Fibroblast of the aortic adventitia (primary cell): ENCODE measurements around the gene FAM171A2. TPM values are rescaled to one million over a fixed set of nuclear protein-coding genes. Genes with fewer than 3 reads are reported as not detected.

Experiments used
- DNase-seq: peaks from one replicate; pipeline ENCODE4 v3.0.0-alpha.2; 2010; ENCODE audit warnings: low read depth
- H3K4me3 ChIP-seq: 2 replicates; pipeline ENCODE4 v1.5.1; 2011; ENCODE audit warnings: low read depth, mild to moderate bottlenecking, control low read depth, low read length, moderate library complexity
- CTCF ChIP-seq: IDR thresholded peaks from 2 replicates; pipeline ENCODE4 v1.5.1; 2011; ENCODE audit warnings: mild to moderate bottlenecking, low read length, control low read depth, inconsistent platforms; ENCODE audit not compliant: insufficient read depth
- small RNA-seq: library from RNA; depleted of rRNA; stranded (forward); fragments of <200 nt; gene quantifications from one replicate; pipeline ENCODE3, GENCODE V24; 2012
- total RNA-seq: library from RNA; depleted of rRNA; stranded (reverse); fragments of >200 nt; gene quantifications from 2 replicates; pipeline ENCODE4 v1.2.3, GENCODE V29; 2012; ENCODE audit warnings: low replicate concordance

The FAM171A2 gene
- total RNA-seq, 1 donor: 3.1 TPM

GRCh38 chr17:44308320-44308818 lies 55.3 kb downstream of the FAM171A2 start, which contains the start of gene RUNDC3A:
TSS of gene RUNDC3A (plus strand) at chr17:44308601. CDS start at chr17:44308833, 232 bp downstream.
- TF ChIP-seq CTCF: no peak
- peak within 1 kb of the TSS; percentile 62 for H3K4me3 ChIP-seq
- peak; percentile 70 for DNase-seq

GRCh38 chr17:44307387-44308186 lies 56.1 kb downstream of the FAM171A2 start:
- H3K4me3 ChIP-seq: peak overlapping the region; percentile 62
- peak; percentile 37 for DNase-seq

DNA sequence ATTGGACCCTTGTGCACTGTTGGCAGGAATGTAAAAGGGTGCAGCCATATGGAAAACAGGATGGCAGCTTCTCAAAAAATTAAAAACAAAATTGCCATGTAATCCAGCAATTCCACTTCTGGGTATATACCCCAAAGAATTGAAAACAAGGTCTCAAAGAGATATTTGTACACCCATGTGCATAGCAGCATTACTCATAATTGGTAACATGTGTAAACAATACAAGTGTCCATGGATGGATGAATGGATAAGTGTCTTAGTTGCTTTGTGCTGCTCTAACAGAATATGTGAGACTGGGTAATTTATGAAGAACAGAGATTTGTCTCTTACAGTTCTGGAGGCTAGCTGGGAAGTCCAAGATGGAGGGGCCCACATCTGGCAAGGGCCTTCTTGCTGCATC lies 59.0 kb downstream of the FAM171A2 start:
- H3K4me3 ChIP-seq: no peak overlapping the region
- no peak for TF ChIP-seq CTCF
- DNase-seq: no peak

More at GRCh38 chr17:44307387-44308186, 56.1 kb downstream of the FAM171A2 start:
- TF ChIP-seq CTCF: no peak

Small RNA genes lying within 50 kb of the gene (small RNA-seq; reads per million reads assigned to genes)
- gene RF00012: not detected
- not detected for gene RN7SL258P
- not detected for gene RNU6-453P

Other genes with a start within 250 kb of the FAM171A2 start
- 29.4 and 53.1 TPM in 2 replicates for gene HDAC5, start 240.2 kb downstream of the FAM171A2 start, total RNA-seq
- 0.25 and 6.1 TPM in 2 replicates for gene HROB, start 221.9 kb downstream of the FAM171A2 start, total RNA-seq
- 0.27 TPM in 1 of 2 replicates, not detected in the other for gene ASB16, start 193.1 kb downstream of the FAM171A2 start, total RNA-seq
- 23.0 and 29.4 TPM in 2 replicates for gene TMUB2, start 176.9 kb downstream of the FAM171A2 start, total RNA-seq
- gene ATXN7L3, start 164.0 kb downstream of the FAM171A2 start, total RNA-seq: 36.6 and 108 TPM in 2 replicates
- gene UBTF, start 144.2 kb downstream of the FAM171A2 start, total RNA-seq: 64.2 and 195 TPM in 2 replicates
- not detected in 2 replicates for gene SLC4A1, start 95.7 kb downstream of the FAM171A2 start, total RNA-seq
- gene RUNDC3A, start 55.3 kb downstream of the FAM171A2 start, total RNA-seq: not detected in 2 replicates
- 61.5 and 62.7 TPM in 2 replicates for gene SLC25A39, start 39.0 kb downstream of the FAM171A2 start, total RNA-seq
- 241 and 592 TPM in 2 replicates for gene GRN, start 18.6 kb downstream of the FAM171A2 start, total RNA-seq
- gene ITGA2B, start 25.8 kb upstream of the FAM171A2 start, total RNA-seq: 0.36 TPM in 1 of 2 replicates, not detected in the other
- 23.3 and 29.4 TPM in 2 replicates for gene GPATCH8, start 139.6 kb upstream of the FAM171A2 start, total RNA-seq
- 1.8 and 16.4 TPM in 2 replicates for gene FZD2, start 193.6 kb upstream of the FAM171A2 start, total RNA-seq